Parathyroid adenoma (tissue), 2 donors: ENCODE results near the gene SET.

Experiments
- H2AFZ ChIP-seq: fragments of 300-600 bp; sonication (generic); one replicate; pipeline ENCODE4 v1.7.0; 2017; ENCODE audit warnings: antibody characterized with exemption, mild to moderate bottlenecking
- H3K27ac ChIP-seq: fragments of 300-600 bp; sonication (generic); one replicate; pipeline ENCODE4 v1.7.0; 2017
- H3K27me3 ChIP-seq: fragments of 300-600 bp; sonication (generic); one replicate; pipeline ENCODE4 v1.7.0; 2017; ENCODE audit warnings: low read length; ENCODE audit not compliant: control insufficient read depth, insufficient read depth
- H3K36me3 ChIP-seq: fragments of 300-600 bp; sonication (generic); one replicate; pipeline ENCODE4 v1.7.0; 2017; ENCODE audit warnings: low read length; ENCODE audit not compliant: control insufficient read depth, insufficient read depth
- H3K4me1 ChIP-seq: fragments of 300-600 bp; sonication (generic); one replicate; pipeline ENCODE4 v1.7.0; 2017; ENCODE audit warnings: control low read depth
- H3K4me2 ChIP-seq: fragments of 300-600 bp; sonication (generic); one replicate; pipeline ENCODE4 v1.7.0; 2017; ENCODE audit warnings: low read length
- H3K4me3 ChIP-seq: fragments of 300-600 bp; sonication (generic); one replicate; pipeline ENCODE4 v1.7.0; 2017; ENCODE audit warnings: low read depth, low read length
- H3K79me2 ChIP-seq: fragments of 300-600 bp; sonication (generic); one replicate; pipeline ENCODE4 v1.7.0; 2017; ENCODE audit warnings: control low read depth
- H3K9ac ChIP-seq: fragments of 300-600 bp; sonication (generic); one replicate; pipeline ENCODE4 v1.7.0; 2017; ENCODE audit warnings: mild to moderate bottlenecking
- H3K9me3 ChIP-seq: fragments of 300-600 bp; sonication (generic); one replicate; pipeline ENCODE4 v1.7.0; 2017; ENCODE audit warnings: low read length; ENCODE audit not compliant: control insufficient read depth
- CTCF ChIP-seq: fragments of 300-600 bp; sonication (generic); IDR thresholded peaks from one replicate; pipeline ENCODE4 v1.7.0; 2017; ENCODE audit warnings: antibody characterized with exemption, mild to moderate bottlenecking
- donor health status: primary hyperparathyroidism.

The SET gene

GRCh38 chr9:128727640-128728248 lies 38.7 kb downstream of the SET start:
- peaks cover 5% of the 10 kb centered on the region for H3K4me1 ChIP-seq
- no peak for TF ChIP-seq CTCF
- no peaks in the 10 kb centered on the region for H3K79me2 ChIP-seq
- H2AFZ ChIP-seq = no peak overlapping the region
- no peaks in the 10 kb centered on the region for H3K27me3 ChIP-seq
- no peak overlapping the region for H3K4me3 ChIP-seq
- H3K9ac ChIP-seq = no peak overlapping the region
- H3K27ac ChIP-seq = no peak overlapping the region
- no peaks in the 10 kb centered on the region for H3K9me3 ChIP-seq
- H3K36me3 ChIP-seq = no peaks in the 10 kb centered on the region
- H3K4me2 ChIP-seq = no peak overlapping the region

- Histone ChIP-seq H3K4me3 (no peak overlapping the region), H3K4me1 (peaks cover 5% of the 10 kb centered on the region), H3K9ac (no peak overlapping the region), H3K79me2 (no peaks in the 10 kb centered on the region), H3K36me3 (no peaks in the 10 kb centered on the region), H3K9me3 (no peaks in the 10 kb centered on the region), H2AFZ (no peak overlapping the region), H3K4me2 (no peak overlapping the region), H3K27me3 (no peaks in the 10 kb centered on the region), H3K27ac (no peak overlapping the region)
- no peak for TF ChIP-seq CTCF
Observed at GRCh38 chr9:128728298-128728697, 39.3 kb downstream of the SET start.

DNA sequence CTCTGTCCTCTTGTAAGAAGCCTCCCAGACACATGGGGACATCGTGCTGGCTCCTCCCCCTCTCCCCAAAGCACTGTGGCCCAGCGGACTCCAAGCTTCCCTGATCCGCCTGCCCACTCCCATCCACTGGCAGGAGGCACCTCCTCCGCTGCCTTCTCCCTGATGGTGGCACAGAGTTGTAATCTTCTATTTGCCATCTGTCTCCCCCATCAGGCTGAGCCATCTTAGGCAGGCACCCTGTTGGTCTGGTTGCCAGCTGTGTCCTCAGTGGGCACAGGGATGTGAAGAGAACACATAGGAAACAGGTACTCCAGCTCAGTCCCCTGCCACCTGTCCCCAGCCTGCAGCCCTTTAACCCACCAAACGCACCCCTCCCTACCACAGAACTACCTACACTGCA lies 40.3 kb downstream of the SET start:
- Histone ChIP-seq H2AFZ (no peak overlapping the region), H3K27ac (no peak overlapping the region), H3K4me3 (no peak overlapping the region), H3K4me1 (peaks cover 5% of the 10 kb centered on the region), H3K27me3 (no peaks in the 10 kb centered on the region), H3K9ac (no peak overlapping the region), H3K9me3 (no peaks in the 10 kb centered on the region), H3K79me2 (no peaks in the 10 kb centered on the region), H3K4me2 (no peak overlapping the region), H3K36me3 (no peaks in the 10 kb centered on the region)
- TF ChIP-seq CTCF = no peak

DNA sequence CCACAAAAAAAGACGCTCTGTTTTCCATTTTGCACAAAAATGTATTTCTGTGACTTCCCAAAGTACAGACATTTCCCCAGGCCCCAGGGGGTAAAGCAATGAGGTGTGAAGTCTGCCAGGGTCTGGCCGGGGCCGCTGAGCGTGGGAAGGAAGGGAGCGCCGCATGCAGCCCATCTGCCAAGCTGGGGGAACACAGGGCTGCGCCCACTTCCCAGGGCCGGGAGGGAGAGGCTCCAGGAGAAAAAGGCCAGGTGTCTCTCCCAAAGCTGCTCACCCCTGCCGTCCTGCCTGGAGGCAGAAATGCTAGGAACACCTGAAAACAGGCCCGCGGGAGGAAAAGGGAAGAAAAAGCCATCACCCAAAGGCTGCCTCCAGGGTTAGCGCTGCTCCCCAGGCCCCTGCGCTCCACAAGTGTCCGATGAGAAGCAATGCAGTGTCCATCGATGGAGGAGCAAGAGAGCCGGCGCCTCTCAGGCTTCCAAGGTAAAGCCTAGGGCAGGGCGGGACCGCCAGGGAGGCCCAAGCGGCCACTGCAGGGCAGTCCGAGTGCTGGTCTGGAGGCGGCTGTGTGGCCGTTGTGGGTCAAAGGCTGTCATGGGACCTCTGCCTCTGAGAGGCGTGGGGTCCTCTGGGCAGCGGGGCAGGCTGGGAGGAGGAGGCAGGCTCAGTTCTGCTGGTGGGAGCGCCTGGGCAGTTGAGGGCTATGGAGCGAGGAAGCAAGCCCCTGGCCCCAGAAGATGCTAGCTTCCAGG lies 40.9 kb downstream of the SET start:
- no peak overlapping the region for H3K27ac ChIP-seq
- TF ChIP-seq CTCF = no peak
- no peak overlapping the region for H3K4me3 ChIP-seq
- no peak overlapping the region for H3K9ac ChIP-seq
- H3K4me2 ChIP-seq = no peak overlapping the region
- H3K79me2 ChIP-seq = no peaks in the 10 kb centered on the region
- no peaks in the 10 kb centered on the region for H3K27me3 ChIP-seq
- no peaks in the 10 kb centered on the region for H3K9me3 ChIP-seq
- H2AFZ ChIP-seq = no peak overlapping the region
- peaks cover 1% of the 10 kb centered on the region for H3K4me1 ChIP-seq
- H3K36me3 ChIP-seq = no peaks in the 10 kb centered on the region

DNA sequence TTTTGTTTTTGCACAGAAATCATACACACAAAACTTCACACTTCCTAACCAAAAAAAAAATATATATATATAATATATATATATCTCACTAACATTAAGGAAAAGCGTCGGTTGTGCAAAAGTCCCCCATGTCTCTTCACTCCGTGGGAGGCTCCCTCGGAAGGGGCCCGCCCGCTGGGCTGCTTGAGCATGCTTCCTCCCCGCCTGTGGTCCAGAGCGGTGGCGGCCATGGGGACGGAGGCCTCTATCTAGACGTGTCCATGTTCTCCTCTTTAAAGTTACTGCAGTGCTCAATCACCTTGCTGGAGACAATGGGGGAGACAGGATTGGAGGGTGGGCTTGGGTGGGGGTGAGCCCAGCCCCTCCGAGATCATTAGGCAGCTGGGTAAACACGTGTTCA lies 42.1 kb downstream of the SET start:
- H3K4me3 ChIP-seq = no peak overlapping the region
- no peak overlapping the region for H3K27ac ChIP-seq
- no peaks in the 10 kb centered on the region for H3K79me2 ChIP-seq
- H3K9ac ChIP-seq = no peak overlapping the region
- H2AFZ ChIP-seq = no peak overlapping the region
- no peaks in the 10 kb centered on the region for H3K4me1 ChIP-seq
- H3K9me3 ChIP-seq = no peaks in the 10 kb centered on the region
- no peak overlapping the region for H3K4me2 ChIP-seq
- no peak for TF ChIP-seq CTCF
- no peaks in the 10 kb centered on the region for H3K36me3 ChIP-seq
- no peaks in the 10 kb centered on the region for H3K27me3 ChIP-seq
